Measurements from ENCODE around the gene NACAD.

NACAD gene

DNA sequence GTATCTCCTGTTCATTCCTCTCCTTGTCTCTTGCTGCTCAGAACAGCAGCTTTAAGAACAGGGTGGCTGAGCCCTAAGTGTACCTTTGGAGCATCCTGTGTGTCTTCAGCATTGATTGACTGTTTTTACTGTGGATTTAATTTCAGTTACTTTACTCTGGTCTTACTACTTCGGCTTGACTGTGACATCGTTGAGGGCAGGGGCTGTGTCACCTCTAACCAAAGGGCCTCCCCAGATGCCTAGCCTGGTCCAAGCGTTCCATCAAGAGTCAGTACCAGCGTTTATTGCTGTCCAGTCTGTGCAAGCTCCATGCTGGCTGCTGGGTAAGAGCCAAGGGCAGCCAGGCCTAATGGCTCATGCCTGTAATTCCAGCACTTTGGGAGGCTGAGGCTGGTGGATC lies 56.3 kb downstream of the NACAD start:
- Histone ChIP-seq H3K4me1 (ENCODE audit: control insufficient read depth, insufficient read depth, low read length, poor library complexity, severe bottlenecking) (peaks cover 8% of the 10 kb centered on the region), H3K4me3 (ENCODE audit: extremely low read depth, insufficient read depth, low read length, poor library complexity, severe bottlenecking) (no peak overlapping the region), H3K36me3 (ENCODE audit: control insufficient read depth, insufficient read depth, low read length) (peaks cover 22% of the 10 kb centered on the region), H3K27ac (ENCODE audit: low read depth, low read length, severe bottlenecking) (no peak overlapping the region), H3K9me3 (ENCODE audit: control insufficient read depth, low read length) (no peaks in the 10 kb centered on the region)
- 86 to 94% methylated on average over 2 to 4 of the region's 4 CpGs for WGBS, 2 experiments (ENCODE audit: insufficient coverage in 2 of 2)

DNA sequence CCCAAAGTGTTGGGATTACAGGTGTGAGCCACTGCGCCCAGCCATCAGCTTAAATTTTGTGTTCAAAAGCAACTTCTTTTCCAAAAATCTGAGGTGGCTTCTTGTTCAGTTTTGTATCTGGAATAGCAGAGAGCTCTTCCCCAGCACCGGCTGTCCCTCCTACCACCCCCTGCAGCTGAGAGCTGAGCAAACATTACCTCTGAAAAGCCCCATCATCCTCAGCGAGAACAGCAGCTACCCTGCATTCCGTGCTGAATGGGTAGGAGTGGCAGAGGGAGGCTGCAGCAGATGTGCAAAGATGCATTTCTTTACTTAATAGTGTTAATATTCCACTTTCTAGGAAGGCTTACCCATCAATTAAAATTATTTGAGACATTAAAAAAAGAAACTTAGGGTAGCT lies 56.9 kb downstream of the NACAD start:
- H3K27ac ChIP-seq (ENCODE audit: low read depth, low read length, severe bottlenecking): no peak overlapping the region
- H3K4me3 ChIP-seq (ENCODE audit: extremely low read depth, insufficient read depth, low read length, poor library complexity, severe bottlenecking): no peak overlapping the region
- 100% methylated on average over 1 of the region's 4 CpGs; no CpG with 5 or more reads in 1 of the 2 experiments for WGBS, 2 experiments (ENCODE audit: insufficient coverage in 2 of 2)
- H3K9me3 ChIP-seq (ENCODE audit: control insufficient read depth, low read length): no peaks in the 10 kb centered on the region
- peaks cover 28% of the 10 kb centered on the region for H3K36me3 ChIP-seq (ENCODE audit: control insufficient read depth, insufficient read depth, low read length)
- H3K4me1 ChIP-seq (ENCODE audit: control insufficient read depth, insufficient read depth, low read length, poor library complexity, severe bottlenecking): peaks cover 10% of the 10 kb centered on the region

Data from mesodermal cell (in vitro differentiated cells).